GM19452 (cell line): ENCODE data around the gene ETS1.

ENCODE experiments used
- ATAC-seq: cut with Tn5 transposase; IDR thresholded peaks from one replicate; pipeline ENCODE4 v1.9.1; 2021; ENCODE audit not compliant: unreplicated experiment

Gene ETS1

DNA sequence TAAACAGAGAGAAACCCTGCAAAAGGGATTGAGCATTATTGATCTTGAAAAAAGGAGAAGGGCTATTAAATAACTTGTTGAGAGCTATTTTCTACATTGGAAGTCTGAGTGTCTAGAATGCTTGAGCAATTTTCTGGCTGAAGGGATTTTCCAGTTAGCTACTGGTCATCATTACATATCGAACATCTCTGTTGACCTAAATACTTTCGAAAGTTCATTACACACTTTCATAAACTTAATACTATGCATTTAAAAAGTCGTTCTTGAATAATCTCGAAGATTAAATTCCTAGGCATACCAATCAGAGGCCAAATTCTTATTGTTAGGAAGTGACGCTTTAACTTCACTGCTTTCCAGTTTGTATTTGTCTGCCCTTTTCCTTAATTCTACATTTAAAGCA is 13.7 kb downstream of the ETS1 start:
- no peak for ATAC-seq

DNA sequence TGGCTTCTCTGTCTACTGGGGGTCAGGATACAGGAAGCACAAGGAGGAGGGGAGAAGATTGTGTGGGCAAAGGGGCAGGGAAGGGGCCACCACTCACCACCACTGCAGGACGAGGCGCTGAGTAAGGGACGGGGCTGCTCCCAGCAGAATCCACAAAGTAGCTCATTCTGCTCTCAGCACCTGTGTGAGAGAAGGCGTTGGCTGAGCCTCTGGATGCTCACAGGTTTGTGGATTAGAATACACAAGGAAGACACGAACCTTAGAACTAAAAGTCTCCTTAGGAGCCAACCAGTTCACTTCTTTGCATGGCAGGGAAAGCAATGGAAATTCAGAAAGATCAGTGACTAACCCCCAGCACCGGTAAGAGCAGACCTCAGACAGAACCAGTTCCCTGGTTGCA is 14.4 kb downstream of the ETS1 start:
- no peak for ATAC-seq

DNA sequence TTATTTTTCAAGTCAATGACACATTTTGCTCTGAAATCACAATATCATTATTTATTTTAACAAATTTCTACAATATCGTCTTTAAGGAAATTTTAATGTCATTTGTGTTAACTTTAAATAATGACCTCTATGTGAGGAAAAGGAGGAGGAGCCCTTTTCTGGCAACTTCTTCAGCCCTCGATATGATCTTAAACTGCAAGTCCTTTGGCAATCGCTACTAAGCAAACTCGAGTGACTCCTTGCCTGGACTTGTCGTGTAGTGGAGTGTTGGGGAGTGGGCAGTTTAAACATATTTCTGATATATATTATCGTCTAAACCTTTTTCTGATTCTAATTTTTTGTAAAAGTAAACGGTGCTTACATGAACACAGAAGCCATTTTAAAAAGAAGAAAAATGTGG is 16.7 kb downstream of the ETS1 start:
- no peak for ATAC-seq

DNA sequence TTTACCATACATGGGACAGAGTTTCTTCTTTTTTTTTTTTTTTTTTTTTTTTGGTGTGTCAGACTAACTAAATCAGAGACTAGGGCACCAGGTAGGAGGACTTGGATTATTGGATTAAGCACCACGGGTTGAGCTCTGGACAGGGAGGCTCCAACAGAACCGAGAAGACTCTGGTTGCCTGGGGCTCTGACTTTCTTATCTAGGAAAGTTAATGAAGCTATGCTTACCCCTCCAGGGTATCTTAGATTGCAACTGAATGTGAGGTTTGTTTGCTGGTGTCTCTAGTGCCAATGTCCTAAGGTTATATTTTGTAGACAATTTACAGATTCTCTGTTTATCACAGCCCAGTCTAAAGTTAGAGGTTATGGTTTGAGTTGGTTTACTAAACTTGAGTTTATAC is 18.1 kb downstream of the ETS1 start:
- ATAC-seq = no peak

DNA sequence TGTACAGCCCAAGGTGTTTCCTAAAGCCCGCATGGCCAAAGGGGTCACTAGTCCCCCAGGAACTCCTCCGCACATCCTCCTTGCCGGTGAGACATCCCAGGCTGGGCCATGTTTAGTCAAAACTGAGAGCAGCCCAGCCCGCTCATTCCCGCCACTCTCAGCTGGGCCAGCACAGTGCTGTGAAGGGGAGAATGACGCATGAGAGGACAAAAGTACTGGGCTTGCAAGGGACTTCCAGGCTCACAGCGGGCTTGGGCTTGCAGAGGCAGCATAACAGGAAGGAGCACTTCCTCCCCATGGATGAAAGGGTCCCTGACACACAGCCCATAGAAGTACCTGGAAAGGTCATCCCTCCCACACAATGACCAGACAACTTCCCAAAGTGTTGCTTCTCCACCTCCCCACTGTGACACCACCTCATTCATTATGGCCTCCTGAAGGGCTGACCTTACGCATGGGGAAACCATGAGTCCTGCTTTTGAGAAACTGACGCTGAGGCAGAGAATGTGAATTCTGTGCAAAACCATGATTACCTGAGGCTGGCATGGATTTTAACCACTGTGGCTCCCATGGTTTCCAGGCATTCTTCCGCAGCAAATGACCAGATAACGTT is 19.1 kb downstream of the ETS1 start:
- no peak for ATAC-seq

DNA sequence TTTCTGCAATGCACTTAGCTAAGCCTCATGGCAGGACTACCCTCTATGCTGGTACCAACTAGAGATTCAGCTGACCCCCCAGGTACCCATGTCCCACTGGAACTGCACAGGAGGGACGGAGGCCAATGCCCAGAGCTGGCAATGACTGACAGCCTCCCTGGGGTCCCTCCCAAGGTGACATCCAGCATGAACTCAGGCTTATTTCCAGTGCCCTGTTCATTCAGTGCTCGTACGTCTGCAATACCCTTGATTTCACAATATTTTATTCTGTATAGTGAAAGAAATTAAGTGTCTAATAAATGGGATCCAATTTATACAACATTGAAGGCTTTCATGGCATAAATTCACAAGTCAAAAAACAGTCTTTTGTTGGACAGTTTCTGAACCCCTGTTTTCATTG is 20.2 kb downstream of the ETS1 start:
- no peak for ATAC-seq

DNA sequence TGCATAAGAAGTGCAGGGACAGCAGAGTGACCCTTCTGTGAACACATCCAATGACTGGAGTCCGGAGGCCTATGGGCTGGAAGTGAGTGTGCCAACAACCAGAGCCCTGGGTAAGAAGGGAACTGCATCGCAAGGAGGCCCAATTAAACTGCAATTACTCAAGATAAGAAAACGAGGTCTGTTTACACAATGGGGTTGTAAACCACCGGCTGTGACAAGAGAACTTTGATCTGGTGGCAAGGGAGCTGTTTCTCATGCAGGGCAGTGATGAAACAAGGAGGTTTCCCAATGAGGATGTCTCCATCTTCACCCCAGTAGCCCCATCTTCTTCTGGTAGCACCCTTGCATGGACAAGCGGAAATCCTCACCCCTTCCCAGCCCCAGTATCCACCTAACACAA is 21.5 kb downstream of the ETS1 start:
- ATAC-seq = no peak

DNA sequence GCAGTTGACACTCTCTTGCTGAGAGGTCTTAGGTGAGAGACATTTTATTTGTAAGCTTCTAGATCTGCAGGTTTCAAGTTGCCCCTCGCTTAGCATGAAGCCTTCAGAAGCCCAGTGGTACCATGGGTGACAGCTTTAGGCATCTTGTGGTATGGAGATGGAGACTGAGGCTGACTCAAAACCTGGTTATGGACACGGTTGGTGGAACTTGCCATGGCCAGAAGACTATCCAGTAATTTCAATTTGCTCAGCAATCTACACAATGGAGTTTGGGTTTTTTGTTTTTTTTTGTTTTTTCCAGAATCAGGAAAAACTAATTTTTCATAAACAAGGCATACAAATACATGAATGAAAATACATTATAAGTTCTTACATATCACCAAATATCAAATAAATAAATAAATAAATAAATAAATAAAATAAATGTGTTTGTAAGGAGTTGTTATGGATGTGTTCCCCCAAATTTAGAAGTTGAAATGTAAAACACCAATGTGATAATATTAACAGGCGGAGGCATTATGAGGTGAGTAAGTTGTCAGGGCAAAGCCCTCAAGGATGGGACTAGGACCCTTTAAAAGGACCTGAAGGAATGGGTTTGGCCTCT is 22.6 kb downstream of the ETS1 start:
- ATAC-seq = no peak

DNA sequence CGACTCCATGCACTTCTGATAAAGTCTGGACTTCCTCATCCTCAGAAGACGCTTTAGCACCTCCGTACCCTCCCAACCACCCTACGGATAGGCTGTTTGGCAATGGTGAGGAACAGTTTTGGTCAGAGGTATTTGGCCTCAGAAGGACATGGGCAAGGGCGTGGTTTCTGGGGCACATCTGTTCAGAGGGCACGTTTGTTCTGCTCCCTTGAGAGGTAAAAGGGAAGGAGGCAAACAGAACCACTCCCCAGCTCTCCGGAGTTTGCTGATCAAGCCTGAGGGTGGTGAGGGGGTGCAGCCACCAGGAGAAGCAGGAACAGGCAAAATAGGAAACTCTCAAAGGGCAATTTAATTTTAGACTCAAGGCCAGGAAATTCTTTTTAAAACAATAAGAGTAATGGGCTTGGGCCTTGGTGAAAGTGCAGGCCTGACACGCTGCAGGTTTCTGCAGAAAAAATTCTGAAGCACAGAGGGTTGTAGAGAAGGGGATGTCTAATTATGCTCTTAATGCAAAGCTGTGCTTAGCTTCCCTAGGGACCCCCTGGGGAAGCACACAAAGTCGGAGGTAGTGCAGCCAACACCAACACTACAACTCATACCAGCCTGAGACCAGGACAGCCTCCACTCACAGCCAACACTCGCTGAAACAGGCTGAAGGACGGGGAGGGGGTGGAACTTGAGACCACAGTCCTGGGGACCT is 23.3 kb downstream of the ETS1 start:
- no peak for ATAC-seq

DNA sequence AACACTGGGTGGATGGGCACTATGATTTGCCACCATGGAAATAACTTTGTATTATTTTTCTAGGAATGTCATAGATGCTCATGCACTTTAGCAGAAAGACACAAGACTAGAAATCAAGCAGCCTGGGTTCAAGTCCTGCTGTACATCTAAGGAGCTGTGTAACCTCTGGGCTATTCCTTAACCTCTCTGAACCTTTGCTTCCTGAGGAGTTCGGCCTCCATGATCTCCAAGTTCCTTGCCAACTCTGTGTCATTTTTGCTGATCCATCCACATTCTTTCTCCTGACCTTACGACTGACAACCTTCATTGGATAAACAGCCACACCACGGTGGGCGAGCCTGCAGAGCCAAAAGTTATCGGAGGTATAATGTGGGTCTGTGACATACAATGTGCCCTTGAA is 24.1 kb downstream of the ETS1 start:
- no peak for ATAC-seq

DNA sequence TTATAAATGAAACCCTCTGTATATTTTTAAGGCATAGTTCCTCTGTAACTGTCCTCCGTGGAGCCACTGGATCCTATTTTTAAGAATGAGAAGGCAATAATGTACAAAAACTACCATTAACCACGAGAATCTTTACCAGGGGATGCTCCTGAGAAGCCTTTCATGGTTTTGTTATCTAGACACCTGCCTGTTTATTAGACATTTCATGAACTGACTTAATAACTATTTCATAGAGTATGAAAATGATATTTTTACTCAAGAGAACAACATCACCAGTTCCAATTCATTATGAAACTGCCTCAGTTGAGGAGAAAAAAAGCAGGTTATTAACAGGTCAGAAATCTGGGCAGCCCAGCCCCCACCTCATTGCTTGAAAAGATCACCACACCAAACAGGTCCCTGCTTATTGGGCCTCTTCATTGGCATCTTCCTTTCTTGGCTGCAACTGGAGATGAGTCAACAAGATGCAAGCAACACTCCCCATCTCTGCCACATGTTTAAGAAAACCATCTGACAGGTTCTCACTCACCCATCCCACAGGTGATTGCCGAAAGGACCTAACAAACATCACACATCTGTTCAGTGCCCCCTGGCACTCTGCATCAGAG is 27.8 kb downstream of the ETS1 start:
- no peak for ATAC-seq

DNA sequence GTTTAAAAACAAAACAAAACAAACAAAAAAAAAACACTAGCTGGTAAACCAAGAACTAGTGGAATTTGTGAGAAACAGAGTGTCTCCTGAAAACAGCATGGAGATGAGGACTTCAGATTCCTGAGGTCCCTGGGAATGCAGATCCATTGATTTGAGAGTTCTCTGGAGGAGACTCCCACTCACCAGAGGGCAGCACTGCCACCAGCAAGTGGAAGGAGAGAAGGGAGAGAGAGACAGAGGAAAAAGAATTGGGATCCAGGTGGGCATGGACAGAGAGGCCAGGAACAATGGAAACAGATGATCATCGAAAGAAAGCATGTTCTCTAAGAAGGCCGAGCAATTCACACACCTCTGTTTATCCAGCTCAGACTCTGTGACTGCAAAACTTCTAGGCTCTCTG is 31.8 kb downstream of the ETS1 start:
- no peak for ATAC-seq

DNA sequence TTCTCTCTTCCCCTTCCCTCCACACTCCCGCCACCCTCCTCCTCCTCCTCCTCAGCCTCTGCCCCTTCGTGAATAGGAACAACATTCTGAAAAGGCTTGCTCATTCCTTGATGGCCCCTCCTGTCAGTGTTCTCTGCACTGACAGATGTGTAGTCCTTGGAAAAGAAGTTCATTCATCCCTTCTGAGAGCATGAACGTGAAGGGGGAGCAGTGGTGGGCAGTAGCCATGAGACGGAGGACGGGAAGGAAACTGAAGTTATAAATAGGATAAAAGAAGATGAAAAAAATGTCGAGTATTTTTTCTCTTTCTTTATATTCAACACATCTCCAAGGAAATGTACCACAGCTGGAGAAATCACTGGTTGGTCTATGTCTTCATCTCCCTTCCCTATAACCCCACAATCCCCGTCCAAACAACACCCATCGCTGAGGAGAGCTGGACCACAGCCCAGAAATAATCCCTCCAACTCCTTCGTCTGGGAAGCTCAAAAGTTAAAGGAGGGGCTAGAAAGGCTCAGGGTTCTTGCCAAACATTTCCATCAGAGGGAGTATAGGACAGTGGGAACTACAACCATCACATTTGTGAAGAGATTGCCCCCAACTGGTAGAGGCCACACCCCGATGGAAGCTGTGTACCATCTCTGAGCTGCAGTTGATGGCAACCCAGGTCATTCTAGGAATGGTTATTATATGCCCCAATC is 33.5 kb downstream of the ETS1 start:
- ATAC-seq = no peak

DNA sequence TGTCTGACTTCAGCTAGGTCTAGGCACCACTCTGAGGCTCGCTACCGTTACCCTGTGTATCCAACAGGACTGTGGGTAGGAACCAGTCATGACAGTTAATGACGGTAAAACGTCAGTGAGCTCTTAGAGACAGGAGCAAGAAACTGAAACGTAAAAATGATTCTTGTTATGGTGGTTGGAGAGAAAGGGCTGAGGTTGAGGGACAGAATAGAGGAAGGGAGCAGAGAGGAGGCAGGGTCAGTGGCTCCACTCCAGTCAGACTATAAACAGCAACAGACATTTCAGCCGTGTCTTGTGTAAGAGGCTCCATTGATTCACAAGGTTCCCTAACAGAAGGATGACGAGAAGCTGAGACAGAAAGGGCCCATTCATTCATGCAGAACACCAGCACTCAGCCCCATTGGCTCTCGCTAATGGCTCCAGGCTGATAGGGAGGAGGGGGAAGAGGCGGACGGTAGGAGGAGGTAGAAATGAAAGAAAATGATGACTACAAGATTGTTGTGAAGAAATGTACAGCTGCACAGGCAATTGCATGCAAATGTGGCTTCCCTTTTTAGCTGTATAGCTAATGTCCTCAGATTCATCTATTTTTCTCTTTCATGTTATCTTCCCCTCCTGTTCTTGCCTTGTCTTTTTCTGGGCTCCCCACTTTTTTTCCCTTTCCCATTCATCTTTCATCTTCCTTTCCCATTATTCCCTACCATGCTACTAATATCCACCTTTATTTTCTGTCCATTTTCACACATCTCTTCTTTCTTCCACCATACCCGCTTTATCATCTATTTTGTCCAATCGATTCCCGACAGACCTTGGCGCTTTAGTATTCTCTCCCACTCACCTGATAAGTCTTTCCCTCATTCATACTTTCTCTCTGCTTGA is 34.3 kb downstream of the ETS1 start:
- peak; percentile 47 for ATAC-seq

DNA sequence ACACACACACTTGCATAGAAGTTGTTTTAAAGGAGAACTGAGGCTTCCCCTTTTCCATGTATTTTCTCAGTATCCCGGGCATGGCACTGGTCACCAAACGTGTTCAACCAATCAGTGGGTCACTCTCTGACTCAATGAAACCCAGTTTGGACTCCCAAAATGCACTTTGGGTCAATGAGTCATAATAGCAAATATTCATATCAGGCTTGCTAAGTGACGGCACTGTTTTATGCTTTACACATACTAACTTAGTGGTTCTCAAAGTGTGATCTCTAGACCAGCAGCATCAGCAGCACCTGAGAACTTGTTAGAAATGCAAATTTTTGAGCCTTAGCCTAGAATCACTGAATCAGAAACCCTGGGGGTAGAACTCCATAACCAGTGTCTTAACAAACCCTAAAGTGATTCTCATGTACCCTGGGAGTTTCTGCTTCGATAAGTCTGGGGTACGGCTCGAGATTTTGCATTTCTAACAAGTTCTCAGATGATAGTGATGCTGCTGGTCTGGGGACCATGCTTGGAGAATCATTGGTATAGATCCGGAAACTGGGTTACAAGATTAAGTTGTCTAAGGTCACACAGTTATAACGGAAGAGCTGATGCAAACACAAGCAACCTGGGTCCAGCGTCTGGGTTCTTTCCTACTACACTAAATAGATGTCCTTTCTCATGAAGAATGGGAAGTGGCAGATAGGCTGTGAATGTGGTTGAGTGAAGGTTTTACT is 35.6 kb downstream of the ETS1 start:
- ATAC-seq = peak; percentile 74

DNA sequence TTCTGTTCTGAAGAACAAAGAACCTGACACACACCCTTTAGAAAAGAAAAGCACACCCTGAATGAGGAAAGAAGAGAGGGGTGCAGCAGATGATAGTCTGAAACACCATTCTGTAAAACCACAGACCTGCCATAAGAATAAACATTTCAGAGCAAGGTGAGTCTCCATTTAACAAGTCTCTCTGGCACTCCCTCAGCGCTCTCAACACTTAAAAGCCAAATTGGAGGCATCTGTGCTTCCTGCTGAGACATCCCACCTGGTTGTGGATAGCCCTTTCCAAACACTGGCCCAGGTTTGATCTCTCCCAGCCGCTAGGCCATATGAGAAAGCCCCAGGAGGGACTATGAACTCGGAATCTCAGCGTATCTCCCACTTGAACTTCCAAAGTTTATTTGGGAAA is 36.3 kb downstream of the ETS1 start:
- no peak for ATAC-seq

DNA sequence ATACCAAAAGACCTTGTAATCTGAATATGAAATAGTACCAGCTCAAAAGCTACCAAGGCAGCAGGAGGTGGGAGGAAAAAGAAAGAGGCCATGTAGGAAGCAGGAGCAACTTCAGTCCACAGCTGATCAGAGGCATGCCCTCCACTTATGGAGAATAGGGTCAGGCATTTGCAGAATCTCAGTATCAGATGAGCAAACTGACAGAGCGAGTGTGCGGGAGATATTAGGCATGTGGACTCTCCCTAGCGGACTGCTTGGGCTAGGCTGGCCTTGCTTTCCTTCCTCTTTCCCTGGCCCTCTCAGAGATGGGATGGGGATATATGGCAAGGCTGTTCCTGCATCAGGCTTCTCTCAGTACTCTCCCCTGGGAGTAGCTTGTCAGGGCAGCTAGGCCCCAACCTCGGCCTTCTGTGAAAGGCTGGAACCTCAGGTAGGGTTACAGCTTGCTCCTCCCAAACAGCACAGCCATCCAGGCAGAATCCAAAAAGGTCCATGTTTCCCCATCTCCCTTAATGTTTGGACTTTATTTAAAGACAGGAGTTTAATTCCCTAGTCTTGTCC is 37.0 kb downstream of the ETS1 start:
- no peak for ATAC-seq

DNA sequence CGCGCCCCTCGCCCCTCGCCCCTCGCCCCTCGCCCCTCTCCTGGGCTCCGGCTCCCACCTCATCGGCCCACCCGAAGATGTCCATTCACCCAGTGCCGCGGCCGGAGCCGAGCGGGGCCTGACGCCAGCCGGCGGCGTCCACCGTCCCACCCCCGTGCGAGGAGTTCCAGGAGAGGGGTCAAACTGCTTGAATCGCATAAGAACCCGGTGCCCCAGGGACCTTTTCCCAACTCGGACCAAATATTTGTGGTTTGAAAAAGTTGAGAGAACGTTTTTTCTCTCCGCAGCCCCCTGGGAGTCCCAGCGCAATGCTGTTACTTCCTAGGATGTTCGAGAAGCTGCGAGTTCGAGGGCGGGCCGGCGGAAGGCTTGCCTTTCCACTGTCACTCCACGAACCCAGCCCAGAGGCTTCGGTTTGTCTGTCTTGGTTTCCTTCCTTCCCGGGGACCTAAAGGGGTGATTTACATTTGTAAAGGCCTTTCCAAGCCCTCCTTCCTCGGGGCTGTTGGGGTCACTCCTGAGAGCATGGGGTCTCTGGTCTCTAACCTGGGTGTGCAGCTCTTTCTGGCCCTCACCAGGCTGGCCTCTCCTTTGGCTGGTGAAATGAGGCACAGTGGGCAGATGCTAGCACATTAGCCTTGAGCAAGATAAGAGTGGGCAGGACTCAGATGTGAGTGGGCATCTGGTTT is 38.0 kb downstream of the ETS1 start:
- ATAC-seq = no peak

DNA sequence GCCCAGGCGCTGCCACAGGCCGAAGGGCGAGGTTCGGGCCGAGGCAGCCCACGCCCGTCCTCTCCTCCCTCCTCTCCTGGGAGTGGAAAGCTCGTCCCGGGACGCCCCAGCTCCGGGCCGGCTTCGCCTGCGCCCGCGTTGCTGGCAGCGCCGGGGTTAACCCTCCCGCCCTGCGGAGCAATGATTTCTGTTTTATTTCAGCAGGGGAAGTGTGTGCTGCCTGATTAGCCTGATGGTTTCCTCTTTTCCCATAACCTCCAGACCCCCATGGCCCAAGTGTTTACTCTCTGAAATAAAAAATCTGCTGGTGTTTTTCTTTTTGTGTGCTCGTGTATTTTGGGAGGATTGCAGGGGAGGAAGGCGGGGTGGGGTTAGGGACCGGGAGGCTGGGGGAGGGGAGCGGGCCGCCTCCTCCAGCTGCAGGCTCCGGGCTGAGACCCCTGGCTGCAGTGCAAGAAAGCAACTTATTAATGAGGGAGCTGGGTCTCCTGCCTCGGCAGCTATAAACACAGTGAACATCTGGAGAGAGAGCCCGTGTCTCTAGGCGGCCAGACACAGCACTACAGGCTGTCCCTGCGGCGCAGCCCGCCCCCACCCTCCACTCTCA is 38.6 kb downstream of the ETS1 start:
- ATAC-seq = no peak
